Breast epithelium (tissue), 3 donors: ENCODE data around the gene PRKG1.

Experiments used
- CTCF ChIP-seq, 3 donors: fragments of 450-650 bp; IDR thresholded peaks; one replicate each; pipeline ENCODE4 v1.5.1; 2016 to 2017; ENCODE audit warnings: antibody characterized with exemption in 3 of 3, mild to moderate bottlenecking in 3 of 3, moderate library complexity in 3 of 3
- POLR2AphosphoS5 ChIP-seq, 3 donors: sonication (generic); formaldehyde crosslinking; IDR thresholded peaks; one replicate each; pipeline ENCODE4 v1.6.1; 2017; ENCODE audit warnings: antibody characterized with exemption in 3 of 3

DNA sequence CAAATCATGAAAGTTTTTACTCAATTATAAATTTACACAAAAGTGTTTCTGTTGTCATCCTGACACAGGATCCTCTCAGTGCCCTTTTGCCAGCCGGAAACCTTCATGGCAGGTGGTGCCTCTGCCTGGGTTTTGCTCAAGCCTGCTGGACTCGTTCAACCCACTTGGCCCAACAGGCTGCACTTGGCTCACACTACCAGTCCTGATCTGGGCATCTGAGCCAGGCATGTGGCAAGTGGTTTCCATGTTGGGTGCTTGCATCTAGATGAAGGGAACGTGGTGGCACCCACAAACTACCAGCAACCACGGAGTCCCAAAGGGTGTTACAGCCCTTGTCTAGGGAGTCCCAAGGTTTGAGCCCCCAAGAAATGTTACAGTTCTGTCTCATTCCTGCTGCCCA is 787.4 kb downstream of the PRKG1 start:
- TF ChIP-seq CTCF (IDR thresholded peaks at IDR 0.05): no peak
- no peak for TF ChIP-seq POLR2AphosphoS5 (IDR thresholded peaks at IDR 0.05)
